HepG2 (cell line): ENCODE data around the gene DLG5. TPM values are rescaled to one million over a fixed set of nuclear protein-coding genes. Genes with fewer than 3 reads are reported as not detected.

Source experiments
- ATAC-seq: fragments of 200-7000 bp; cut with Tn5 transposase; 3 replicates; pipeline ENCODE4 v1.9.1; 2020; ENCODE audit warnings: mild to moderate bottlenecking, moderate library complexity
- BruUV-seq: library from RNA; stranded (reverse); fragments of 400-500 nt; replicated peaks from 2 replicates; lab custom pipeline; 2021; lab: Mats Ljungman, UMichigan
- CTCF ChIA-PET: fragments of 300-600 bp; formaldehyde crosslinking; extraction: SDS; loops from one replicate; lab custom pipeline; 2021; ENCODE audit warnings: low total read pairs, inconsistent platforms, low intra/inter-chr PET ratio; lab: Yijun Ruan, JAX
- POLR2A ChIA-PET: fragments of 350-600 bp; sonication (Branson Sonifier 250); formaldehyde crosslinking; loops from one replicate; lab custom pipeline; 2020; ENCODE audit warnings: antibody characterized with exemption, inconsistent platforms; lab: Yijun Ruan, JAX
- DNase-seq: peaks from one replicate; pipeline ENCODE4 v3.0.0-alpha.2; 2015; ENCODE audit warnings: low spot score
- FAIRE-seq: peaks from 3 replicates; lab custom pipeline; 2011; peaks lifted over from hg19 to GRCh38; lab: Jason Lieb, UNC
- H2AFZ ChIP-seq: one replicate; pipeline ENCODE4 v1.6.1; 2011; ENCODE audit warnings: low read length, inconsistent platforms
- H3K27ac ChIP-seq: fragments of 300-600 bp; 3 replicates; pipeline ENCODE4 v1.8.0; 2011; ENCODE audit warnings: mixed run types, mild to moderate bottlenecking, mixed read lengths, low read length, inconsistent platforms; ENCODE audit not compliant: insufficient read depth; ENCODE audit errors: extremely low read length
- H3K27me3 ChIP-seq, 2 experiments: fragments of 200-600 bp in 1 of 2; 2 replicates in 1 of 2; 3 replicates in 1 of 2; pipeline versions ENCODE4 v1.6.0 to v1.8.0; 2011; ENCODE audit warnings: low read length in 2 of 2, mild to moderate bottlenecking in 2 of 2, moderate library complexity in 2 of 2, inconsistent platforms in 1 of 2; ENCODE audit not compliant: insufficient read depth in 2 of 2, control insufficient read depth in 1 of 2
- H3K36me3 ChIP-seq, 2 experiments: fragments of 200-600 bp in 1 of 2; replicated peaks in 1 of 2; 2 replicates in 1 of 2; 3 replicates in 1 of 2; pipeline versions ENCODE4 v1.5.1 to v1.8.0; 2011; ENCODE audit warnings: low read length in 2 of 2, inconsistent platforms in 1 of 2; ENCODE audit not compliant: insufficient read depth in 2 of 2, control insufficient read depth in 1 of 2
- H3K4me1 ChIP-seq: 2 replicates; pipeline ENCODE4 v1.5.1; 2012; ENCODE audit warnings: low read length, inconsistent platforms; ENCODE audit not compliant: insufficient read depth
- H3K4me2 ChIP-seq: 2 replicates; pipeline ENCODE4 v1.6.0; 2011; ENCODE audit warnings: low read depth, low read length, inconsistent platforms
- H3K4me3 ChIP-seq, 3 experiments: fragments of 200-600 bp in 1 of 3; sonication (generic), shearing (Covaris generic) in 1 of 3; replicated peaks in 1 of 3; 2 replicates each; pipeline ENCODE4 v1.5.1; 2011 to 2016; ENCODE audit warnings: low read length in 3 of 3, inconsistent platforms in 2 of 3, low read depth in 2 of 3, mild to moderate bottlenecking in 2 of 3, control low read depth in 1 of 3, mixed read lengths in 1 of 3; ENCODE audit not compliant: insufficient read depth in 1 of 3
- H3K79me2 ChIP-seq: one replicate; pipeline ENCODE4 v1.6.1; 2011; ENCODE audit warnings: low read length, inconsistent platforms; ENCODE audit not compliant: insufficient read depth
- H3K9ac ChIP-seq: 2 replicates; pipeline ENCODE4 v1.6.0; 2011; ENCODE audit warnings: mild to moderate bottlenecking, low read depth, low read length, inconsistent platforms; ENCODE audit not compliant: insufficient read depth
- H3K9me3 ChIP-seq: 2 replicates; pipeline ENCODE4 v1.5.1; 2012; ENCODE audit warnings: mild to moderate bottlenecking, low read length
- H4K20me1 ChIP-seq: 2 replicates; pipeline ENCODE4 v1.6.0; 2011; ENCODE audit warnings: inconsistent platforms, mild to moderate bottlenecking, low read length, moderate library complexity; ENCODE audit not compliant: insufficient read depth
- AGO2 ChIP-seq: fragments of 200-400 bp; formaldehyde crosslinking; optimal IDR thresholded peaks from 2 replicates; pipeline ENCODE3; 2017; ENCODE audit warnings: mild to moderate bottlenecking, low read depth, low read length, moderate library complexity
- FIP1L1 ChIP-seq: fragments of 200-400 bp; formaldehyde crosslinking; IDR thresholded peaks from 2 replicates; pipeline ENCODE4 v1.6.1; 2018; ENCODE audit warnings: low read depth, mild to moderate bottlenecking, low read length, moderate library complexity, borderline replicate concordance; ENCODE audit not compliant: insufficient read depth
- HMG20B ChIP-seq: conservative IDR thresholded peaks from 2 replicates; pipeline ENCODE4 v1.6.1; 2016; ENCODE audit warnings: missing genetic modification reagents, missing compliant biosample characterization
- SIX4 ChIP-seq: sonication (generic); formaldehyde crosslinking; IDR thresholded peaks from 2 replicates; pipeline ENCODE4 v1.4.0; 2020; ENCODE audit warnings: missing genetic modification reagents
- SMYD3 ChIP-seq: sonication (generic); formaldehyde crosslinking; IDR thresholded peaks from 2 replicates; pipeline ENCODE4 v1.8.1; 2023; ENCODE audit warnings: mild to moderate bottlenecking, missing genetic modification reagents
- ZBTB40 ChIP-seq, 2 experiments: fragments of 450-650 bp in 1 of 2; sonication (generic) in 1 of 2; formaldehyde crosslinking in 1 of 2; IDR thresholded peaks; 2 replicates each; pipeline versions ENCODE4 v1.6.1 to v1.8.0; 2016 to 2022; ENCODE audit warnings: antibody characterized with exemption in 1 of 2, mild to moderate bottlenecking in 1 of 2, missing genetic modification reagents in 1 of 2
- ZNF460 ChIP-seq: sonication (generic); formaldehyde crosslinking; IDR thresholded peaks from 2 replicates; pipeline ENCODE4 v1.5.1; 2020; ENCODE audit warnings: missing genetic modification reagents, mild to moderate bottlenecking, borderline replicate concordance
- WGBS: methylation state at CpG from one replicate; pipeline ENCODE4 v1.1.6; 2017; ENCODE audit warnings: low lambda C conversion rate; 5-methylcytosine and 5-hydroxymethylcytosine counted together
- in situ Hi-C: cut with HindIII; loops from 2 replicates; pipeline ENCODE4 v1.10.0; 2017; ENCODE audit warnings: low pct_unique_long_range_greater_than_20kb; ENCODE audit not compliant: extremely low pct_ligation_motif_present
- intact Hi-C: fragments of 100-400 bp; cut with micrococcal nuclease; formaldehyde crosslinking; loops from one replicate; pipeline ENCODE4 v1.10.0; 2022; ENCODE audit not compliant: unreplicated experiment
- polyA plus RNA-seq, 8 experiments: library from polyadenylated mRNA; depleted of rRNA in 3 of 8; stranded (reverse) in 7 of 8; unstranded in 1 of 8; fragments of >200 nt; fragmentation: Illumina TruSeq in 4 of 8; extraction: Trizol in 4 of 8; gene quantifications; 2 replicates each; pipeline versions ENCODE4 v1.2.1 to v1.2.3, GENCODE V29; 2011 to 2016; ENCODE audit warnings: low read depth in 4 of 8, missing spikeins in 1 of 8, mixed read lengths in 1 of 8; ENCODE audit not compliant: insufficient read depth in 1 of 8
- total RNA-seq, 5 experiments: library from RNA; depleted of rRNA; stranded (reverse); fragments of >200 nt; fragmentation: Illumina TruSeq; extraction: Trizol; gene quantifications; 2 replicates each; pipeline ENCODE4 v1.2.3, GENCODE V29; 2016; ENCODE audit warnings: low read depth in 1 of 5
- TF ChIP-seq, protein P1 (sequence below): sonication (generic); formaldehyde crosslinking; IDR thresholded peaks from 2 replicates; pipeline ENCODE4 v1.4.0; 2020; ENCODE audit warnings: missing genetic modification reagents, borderline replicate concordance
- TF ChIP-seq, protein P2 (sequence below): sonication (generic); formaldehyde crosslinking; IDR thresholded peaks from 2 replicates; pipeline ENCODE4 v1.5.1; 2020; ENCODE audit warnings: missing genetic modification reagents, mild to moderate bottlenecking, borderline replicate concordance

DLG5 gene
- total and polyA plus RNA-seq, 2 of the 13 experiments (the other 11 are each of a cell fraction or from before 2014, with no cell fraction given) = 15.5 to 18.2 TPM

DNA sequence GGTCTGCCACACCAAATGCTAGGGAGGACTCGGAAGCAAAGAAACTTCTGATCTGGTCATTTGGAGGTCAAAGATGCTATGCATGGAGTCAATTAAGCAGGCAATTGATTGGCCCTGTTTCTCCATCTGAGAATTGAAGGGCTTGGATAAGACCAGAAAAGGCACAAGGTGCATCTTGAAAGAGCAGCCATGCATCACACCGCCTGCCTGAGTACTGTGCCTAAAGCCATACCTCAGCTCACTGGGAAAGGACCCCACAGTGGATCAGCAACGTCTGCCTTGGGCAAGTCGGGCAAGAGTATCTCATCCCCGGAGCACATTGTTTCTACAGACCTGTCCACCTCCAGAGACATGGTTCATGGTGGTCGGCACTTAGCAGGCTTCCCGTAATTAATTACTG is 42.4 kb downstream of the DLG5 start:
- POLR2A ChIA-PET = no interaction called here
- CTCF ChIA-PET = no interaction called here
- peaks cover 63% of the 10 kb centered on the region for H3K4me1 ChIP-seq
- in situ Hi-C loops = no loop called here
- FAIRE-seq = no peak
- H3K9me3 ChIP-seq = no peaks in the 10 kb centered on the region
- H3K27me3 ChIP-seq = no peaks in the 10 kb centered on the region
- no TSS peak for BruUV-seq
- 95% methylated on average over 4 of the region's 7 CpGs for WGBS
- H2AFZ ChIP-seq = no peak overlapping the region
- intact Hi-C loops = no loop called here
- peaks cover 31% of the 10 kb centered on the region for H3K79me2 ChIP-seq
- no peak for DNase-seq
- no peak overlapping the region for H3K9ac ChIP-seq
- H3K36me3 ChIP-seq = no peaks in the 10 kb centered on the region
- no peak overlapping the region for H3K4me2 ChIP-seq
- no peak for ATAC-seq
- no peaks in the 10 kb centered on the region for H4K20me1 ChIP-seq
- H3K4me3 ChIP-seq = no peak overlapping the region
- H3K27ac ChIP-seq = no peak overlapping the region
- TF ChIP-seq ZBTB40 (IDR thresholded peaks at IDR 0.05) (no peak), ZBTB40 (CRISPR knock-in tag; IDR thresholded peaks at IDR 0.05) (no peak), HMG20B (CRISPR knock-in tag) (no peak), SIX4 (no peak), FIP1L1 (no peak), SMYD3 (no peak), AGO2 (no peak), ZNF460 (no peak)
- TF ChIP-seq, protein P1, sequence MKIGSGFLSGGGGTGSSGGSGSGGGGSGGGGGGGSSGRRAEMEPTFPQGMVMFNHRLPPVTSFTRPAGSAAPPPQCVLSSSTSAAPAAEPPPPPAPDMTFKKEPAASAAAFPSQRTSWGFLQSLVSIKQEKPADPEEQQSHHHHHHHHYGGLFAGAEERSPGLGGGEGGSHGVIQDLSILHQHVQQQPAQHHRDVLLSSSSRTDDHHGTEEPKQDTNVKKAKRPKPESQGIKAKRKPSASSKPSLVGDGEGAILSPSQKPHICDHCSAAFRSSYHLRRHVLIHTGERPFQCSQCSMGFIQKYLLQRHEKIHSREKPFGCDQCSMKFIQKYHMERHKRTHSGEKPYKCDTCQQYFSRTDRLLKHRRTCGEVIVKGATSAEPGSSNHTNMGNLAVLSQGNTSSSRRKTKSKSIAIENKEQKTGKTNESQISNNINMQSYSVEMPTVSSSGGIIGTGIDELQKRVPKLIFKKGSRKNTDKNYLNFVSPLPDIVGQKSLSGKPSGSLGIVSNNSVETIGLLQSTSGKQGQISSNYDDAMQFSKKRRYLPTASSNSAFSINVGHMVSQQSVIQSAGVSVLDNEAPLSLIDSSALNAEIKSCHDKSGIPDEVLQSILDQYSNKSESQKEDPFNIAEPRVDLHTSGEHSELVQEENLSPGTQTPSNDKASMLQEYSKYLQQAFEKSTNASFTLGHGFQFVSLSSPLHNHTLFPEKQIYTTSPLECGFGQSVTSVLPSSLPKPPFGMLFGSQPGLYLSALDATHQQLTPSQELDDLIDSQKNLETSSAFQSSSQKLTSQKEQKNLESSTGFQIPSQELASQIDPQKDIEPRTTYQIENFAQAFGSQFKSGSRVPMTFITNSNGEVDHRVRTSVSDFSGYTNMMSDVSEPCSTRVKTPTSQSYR (CRISPR knock-in tag) = no peak
- TF ChIP-seq, protein P2, sequence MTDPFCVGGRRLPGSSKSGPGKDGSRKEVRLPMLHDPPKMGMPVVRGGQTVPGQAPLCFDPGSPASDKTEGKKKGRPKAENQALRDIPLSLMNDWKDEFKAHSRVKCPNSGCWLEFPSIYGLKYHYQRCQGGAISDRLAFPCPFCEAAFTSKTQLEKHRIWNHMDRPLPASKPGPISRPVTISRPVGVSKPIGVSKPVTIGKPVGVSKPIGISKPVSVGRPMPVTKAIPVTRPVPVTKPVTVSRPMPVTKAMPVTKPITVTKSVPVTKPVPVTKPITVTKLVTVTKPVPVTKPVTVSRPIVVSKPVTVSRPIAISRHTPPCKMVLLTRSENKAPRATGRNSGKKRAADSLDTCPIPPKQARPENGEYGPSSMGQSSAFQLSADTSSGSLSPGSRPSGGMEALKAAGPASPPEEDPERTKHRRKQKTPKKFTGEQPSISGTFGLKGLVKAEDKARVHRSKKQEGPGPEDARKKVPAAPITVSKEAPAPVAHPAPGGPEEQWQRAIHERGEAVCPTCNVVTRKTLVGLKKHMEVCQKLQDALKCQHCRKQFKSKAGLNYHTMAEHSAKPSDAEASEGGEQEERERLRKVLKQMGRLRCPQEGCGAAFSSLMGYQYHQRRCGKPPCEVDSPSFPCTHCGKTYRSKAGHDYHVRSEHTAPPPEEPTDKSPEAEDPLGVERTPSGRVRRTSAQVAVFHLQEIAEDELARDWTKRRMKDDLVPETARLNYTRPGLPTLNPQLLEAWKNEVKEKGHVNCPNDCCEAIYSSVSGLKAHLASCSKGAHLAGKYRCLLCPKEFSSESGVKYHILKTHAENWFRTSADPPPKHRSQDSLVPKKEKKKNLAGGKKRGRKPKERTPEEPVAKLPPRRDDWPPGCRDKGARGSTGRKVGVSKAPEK = no peak
